HG02623 (cell line): ENCODE data around the gene PARD3.
"Not testable (repeated sequence)": the region's sequence is repeated elsewhere in the genome, so short reads cannot be mapped to it uniquely, and the experiment has no call there.

Experiments used
- ATAC-seq: cut with Tn5 transposase; IDR thresholded peaks from one replicate; pipeline ENCODE4 v1.9.1; 2021; ENCODE audit warnings: moderate library complexity; ENCODE audit not compliant: unreplicated experiment

Gene PARD3

GRCh38 chr10:34655286-34656170 is 159.6 kb downstream of the PARD3 start:
- ATAC-seq = no peak

DNA sequence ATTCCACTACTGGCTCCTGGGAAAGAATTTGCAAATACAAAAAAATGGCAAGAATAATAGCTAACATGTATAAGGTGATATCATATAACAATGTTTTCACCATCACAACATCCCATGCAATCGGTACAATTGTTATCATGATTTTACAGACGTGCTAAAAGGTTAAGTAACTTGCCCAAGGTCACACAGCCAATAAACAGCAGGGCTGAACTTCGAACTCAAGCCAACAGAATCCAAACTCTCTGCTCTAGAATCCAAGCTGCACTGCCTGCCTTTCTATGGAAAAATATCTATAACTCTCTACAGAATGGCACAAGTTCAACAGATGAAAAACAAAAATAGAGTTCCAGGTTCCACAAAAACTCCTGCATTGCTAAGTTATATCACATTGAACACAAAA is 160.9 kb downstream of the PARD3 start:
- no peak for ATAC-seq

DNA sequence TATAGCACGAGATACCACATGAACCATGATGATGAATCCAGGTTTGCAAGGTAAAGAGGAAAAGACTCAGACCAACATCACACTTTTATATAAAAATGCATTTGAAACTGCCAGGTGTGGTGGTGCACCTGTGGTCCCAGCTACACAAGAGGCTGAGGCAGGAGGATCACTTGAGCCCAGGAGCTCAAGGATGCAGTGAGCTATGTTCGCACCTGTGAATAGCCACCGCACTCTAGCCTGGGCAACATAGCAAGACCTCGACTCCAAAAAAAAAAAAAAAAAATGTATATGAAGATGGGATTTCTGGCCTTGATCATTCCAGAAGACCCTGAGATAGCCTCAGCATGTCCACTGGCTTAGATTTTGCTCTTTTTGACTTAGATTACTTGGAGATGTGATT is 161.6 kb downstream of the PARD3 start:
- ATAC-seq = no peak

DNA sequence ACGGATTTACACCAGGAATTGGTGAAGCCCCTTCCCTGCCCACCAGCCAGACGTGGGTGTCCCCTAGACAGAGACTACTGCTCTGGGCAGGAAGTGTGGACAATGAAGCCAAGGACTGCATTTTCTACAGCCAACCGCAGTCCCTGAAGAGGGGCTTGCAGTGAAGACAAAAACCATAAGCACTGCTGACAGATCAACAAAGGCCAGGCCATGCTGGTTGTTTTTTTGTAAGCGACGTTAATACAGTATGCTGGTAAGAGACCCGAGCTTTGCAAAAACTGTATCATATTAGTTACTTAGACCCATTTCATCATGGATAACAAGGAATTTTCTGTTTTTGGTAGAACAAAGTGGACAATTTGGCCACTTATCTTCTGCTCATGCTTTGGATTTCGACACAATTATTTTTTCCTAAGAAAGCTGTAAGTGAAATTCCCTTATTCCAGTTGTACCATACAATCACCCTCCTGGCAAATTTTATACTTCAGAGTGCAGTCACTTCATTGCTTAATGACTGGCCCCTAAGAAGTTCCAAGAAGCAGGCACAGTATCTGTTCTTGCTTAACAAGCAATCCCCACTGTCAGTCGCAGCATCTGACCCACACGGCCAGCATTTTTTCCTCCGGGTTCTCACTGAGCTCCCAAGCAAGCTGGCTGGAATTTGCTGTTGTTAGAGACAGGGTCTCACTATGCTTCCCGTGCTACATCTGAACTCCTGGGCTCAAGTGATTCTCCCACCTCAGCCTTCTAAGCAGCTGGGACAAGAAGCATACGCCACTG is 163.5 kb downstream of the PARD3 start:
- ATAC-seq = no peak

GRCh38 chr10:34650156-34650555 is 164.9 kb downstream of the PARD3 start:
- no peak for ATAC-seq

DNA sequence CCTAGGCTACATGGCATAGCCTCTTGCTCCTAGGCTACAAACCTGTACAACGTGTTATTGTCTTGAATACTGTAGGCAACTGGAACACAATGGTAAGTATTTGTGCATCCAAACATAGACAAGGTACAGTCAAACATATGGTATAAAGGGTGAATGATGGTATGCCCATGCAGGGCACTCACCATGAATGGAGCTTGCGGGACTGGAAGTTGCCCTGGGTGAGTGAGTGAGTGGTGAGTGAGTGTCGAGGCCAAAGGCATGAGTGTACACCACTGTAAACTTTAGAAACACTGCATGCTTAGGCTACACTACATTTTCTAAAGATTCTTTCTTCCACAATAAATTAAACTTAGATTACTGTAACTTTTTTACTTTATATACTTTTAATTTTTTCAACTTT is 165.7 kb downstream of the PARD3 start:
- ATAC-seq = no peak

DNA sequence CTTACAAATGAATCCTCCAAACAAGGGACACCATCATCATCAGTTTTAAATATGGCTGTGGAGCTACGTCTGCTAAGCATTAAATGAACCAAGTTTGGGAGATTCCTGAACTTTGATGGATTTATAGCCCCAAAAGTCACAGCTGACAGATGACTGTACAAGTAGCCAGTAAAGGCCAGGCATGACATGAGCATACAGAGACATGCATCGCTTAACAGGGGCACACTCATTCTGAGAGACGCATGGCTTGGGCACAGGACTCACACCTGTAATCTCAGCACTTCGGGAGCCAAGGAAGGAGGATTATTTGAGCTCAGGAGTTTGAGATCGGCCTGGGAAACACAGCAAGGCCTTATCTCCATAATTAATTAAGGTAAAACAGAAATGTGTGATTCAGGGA is 166.2 kb downstream of the PARD3 start:
- ATAC-seq = no peak

GRCh38 chr10:34647875-34648865 is 166.9 kb downstream of the PARD3 start:
- no peak for ATAC-seq

GRCh38 chr10:34647160-34647559 is 167.9 kb downstream of the PARD3 start:
- no peak for ATAC-seq

DNA sequence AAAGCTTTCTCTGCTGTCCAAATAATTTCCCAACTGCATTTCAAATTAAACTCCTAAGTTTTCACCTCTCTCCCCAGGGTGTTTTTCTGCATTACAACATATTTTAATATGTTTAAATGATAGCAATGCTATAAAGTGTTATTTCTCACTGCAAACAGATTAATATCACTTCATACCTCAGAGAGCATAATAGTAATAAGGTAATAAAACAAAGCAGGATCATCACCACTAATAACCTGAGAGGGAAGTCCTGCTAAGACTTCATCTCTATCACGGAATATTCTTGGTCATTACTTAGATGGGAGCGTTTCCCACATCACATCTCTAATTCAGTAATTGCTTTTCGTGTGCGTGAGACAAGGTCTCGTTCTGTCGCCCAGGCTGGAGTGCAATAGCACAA is 168.8 kb downstream of the PARD3 start:
- no peak for ATAC-seq

DNA sequence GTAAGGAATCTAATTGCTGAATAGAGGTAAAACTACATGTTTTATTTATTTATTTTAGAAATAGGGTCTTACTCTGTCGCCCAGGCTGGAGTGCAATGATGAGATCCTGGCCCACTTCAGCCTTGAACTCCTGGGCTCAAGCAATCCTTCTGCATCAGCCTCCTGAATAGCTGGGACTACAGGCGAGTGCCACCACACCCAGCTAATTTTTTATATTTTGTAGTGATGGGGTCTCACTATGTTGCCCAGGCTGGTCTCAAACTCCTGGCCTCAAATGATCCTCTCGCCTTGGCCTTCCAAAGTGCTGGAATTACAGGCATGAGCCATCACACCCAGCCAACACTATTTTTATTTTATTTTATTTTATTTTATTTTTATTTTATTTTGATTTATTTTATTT is 170.3 kb downstream of the PARD3 start:
- ATAC-seq = not testable (repeated sequence)

DNA sequence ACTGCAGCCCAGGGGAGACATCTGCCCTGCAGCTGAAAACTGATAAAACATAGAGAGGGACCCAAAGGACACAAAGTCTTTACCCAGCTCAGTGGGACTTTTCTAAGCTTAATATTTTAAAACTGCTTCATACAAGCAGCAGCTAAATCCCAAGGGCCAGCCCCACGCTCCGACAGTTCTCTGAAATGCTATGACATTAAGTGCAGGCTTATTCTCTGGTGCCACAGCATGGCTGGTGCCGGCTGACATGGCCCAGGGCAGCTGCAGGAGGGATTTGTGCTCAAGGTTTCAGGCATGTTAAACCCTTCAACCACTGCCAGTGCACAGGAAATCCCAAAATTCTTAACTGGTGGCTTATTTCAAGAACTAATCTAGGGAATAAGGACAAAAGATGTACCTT is 170.9 kb downstream of the PARD3 start:
- no peak for ATAC-seq

DNA sequence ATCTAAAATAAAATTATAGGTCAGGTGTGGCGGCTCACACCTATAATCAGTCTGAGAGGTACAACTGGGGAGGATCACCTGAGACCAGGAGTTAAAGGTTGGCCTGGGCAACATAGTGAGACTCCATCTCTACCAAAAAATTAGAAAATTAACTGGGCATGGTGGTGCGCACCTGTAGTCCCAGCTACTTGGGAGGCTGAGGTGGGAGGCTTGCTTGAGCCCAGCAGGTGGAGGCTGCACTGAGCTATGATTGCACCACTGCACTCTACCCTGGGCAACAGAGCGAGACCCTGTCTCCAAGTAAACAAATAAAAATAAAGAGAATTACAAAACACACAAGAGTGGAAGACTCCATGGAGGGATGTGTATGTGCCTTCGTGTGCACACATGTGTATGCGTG is 171.5 kb downstream of the PARD3 start:
- ATAC-seq = no peak

- ATAC-seq = no peak
Observed at GRCh38 chr10:34641913-34642558, 173.1 kb downstream of the PARD3 start.

GRCh38 chr10:34641147-34641912 is 173.8 kb downstream of the PARD3 start:
- ATAC-seq = no peak

DNA sequence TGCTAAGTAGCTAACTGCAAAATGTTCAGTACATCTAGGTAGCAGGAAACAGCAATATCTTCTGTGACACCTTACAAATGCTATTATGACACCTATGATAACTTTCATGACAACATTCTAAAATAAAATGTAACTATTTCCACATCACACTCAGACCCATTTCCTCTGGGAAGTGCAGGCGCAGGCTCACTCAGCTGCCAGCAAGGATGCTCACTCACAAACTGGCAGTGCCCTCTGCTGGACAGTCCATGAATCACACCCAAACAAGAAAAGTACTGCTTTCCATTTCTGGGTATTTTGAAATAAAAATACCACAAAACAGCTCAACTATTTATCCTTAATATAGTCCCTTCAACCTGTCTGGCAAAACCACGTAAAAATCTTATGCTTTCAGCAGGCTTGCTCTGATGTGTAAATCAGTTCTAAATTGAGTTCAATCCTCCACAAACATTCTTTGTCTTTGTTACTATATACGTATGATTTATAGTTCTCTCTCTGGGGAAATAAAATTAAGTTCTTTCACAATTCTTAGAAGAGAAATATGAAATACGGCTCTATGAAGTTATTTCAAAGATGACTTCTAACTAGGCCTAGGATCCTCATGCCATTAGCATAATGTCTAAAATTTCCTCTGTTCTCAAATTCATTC is 176.6 kb downstream of the PARD3 start:
- ATAC-seq = no peak

DNA sequence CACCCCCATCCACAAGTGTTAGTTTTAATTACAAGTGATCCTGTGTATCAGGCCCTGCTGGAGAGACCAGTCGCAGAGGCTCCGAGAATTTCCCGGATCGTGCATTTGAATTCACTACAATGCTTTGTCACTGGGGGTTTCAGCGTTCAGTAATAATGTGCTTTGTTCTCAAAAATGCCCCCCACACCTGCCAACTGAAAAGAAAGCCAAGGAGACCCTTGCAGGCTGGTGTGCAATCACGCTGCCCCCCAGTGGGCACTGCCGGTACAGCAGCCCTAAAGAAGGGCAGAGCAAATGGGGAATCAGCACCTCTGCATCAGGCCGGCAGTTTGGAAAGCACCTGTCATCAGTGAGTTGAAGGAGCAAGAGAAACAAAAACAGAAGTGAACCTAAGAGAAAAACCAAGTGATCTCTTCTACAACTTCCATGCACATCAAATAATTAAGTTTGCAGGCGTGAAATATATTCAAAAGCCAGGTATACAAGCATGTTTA is 177.6 kb downstream of the PARD3 start:
- ATAC-seq = peak; percentile 89

DNA sequence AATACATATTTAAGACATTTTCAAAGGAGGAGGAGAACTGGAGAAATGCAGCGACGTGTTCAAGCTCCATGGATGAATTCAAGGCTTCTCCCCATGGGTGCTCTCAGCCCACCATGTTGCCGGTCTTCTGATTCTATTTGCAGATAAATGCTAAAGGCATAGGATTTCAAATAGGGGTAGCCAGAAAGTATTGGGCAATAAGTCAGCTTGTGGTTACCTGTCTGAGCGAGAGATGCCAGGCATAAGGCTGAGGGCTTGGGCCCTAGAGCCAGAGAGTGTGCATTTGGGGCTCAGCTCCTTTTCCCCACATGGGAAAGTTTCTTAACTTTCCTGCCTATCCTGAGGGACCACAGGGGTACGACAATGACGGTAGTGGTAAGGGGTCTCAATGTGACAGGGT is 180.0 kb downstream of the PARD3 start:
- ATAC-seq = no peak

DNA sequence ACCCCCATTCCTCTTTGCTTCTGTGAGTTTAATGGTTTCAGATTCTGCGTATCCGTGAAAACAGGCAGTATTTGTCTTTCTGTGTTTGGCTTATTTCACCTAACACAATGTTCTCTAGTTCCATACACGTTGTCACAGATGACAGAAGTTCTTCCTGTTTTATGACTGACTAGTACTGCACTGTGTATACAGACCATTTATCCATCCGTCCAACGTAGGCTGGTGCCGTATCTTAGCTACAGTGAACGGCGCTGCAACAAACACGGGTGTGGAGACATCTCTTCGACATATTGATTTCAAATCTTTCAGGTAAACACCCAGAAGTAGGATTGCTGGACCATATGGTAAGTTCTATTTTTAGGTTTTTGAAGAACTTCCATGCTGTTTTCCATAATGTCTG is 181.7 kb downstream of the PARD3 start:
- ATAC-seq = no peak
